COLO668 (cell line): ENCODE results near the gene COL27A1.

Experiments
- DNase-seq: peaks from one replicate; lab custom pipeline; 2025; ENCODE audit not compliant: unreplicated experiment; lab: John Stamatoyannopoulos, UW

The COL27A1 gene

DNA sequence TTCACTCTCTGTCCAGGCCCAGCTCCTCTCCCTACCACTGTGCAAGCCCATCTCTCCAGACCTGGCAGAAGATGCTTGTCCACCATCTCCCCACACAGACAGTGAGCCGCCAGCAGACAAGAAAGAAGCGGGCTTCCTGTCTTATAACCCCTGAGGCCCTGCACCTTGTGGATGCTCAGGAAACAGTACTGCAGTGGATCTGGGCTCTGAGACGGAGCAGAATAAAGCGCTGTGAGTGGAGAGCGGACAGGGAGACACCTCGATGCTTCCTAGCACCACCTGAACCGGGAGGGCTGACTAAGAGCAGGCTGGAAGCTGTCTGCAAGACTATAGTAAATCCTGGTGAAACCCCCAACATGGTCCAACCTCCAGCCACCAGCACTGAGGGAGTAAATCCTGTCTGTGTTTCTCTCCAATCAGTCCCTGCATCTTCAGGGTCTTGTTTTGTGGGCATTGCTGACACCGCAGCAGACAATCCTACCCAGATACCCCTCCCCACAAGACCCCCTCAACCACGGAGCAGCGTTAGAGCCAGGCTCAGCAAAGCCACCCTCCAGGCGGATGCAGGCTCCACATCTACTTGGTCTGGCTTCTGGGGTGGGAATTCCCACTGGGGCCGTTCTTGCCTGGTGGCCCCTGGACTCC lies 193.0 kb downstream of the COL27A1 start:
- no peak for DNase-seq

DNA sequence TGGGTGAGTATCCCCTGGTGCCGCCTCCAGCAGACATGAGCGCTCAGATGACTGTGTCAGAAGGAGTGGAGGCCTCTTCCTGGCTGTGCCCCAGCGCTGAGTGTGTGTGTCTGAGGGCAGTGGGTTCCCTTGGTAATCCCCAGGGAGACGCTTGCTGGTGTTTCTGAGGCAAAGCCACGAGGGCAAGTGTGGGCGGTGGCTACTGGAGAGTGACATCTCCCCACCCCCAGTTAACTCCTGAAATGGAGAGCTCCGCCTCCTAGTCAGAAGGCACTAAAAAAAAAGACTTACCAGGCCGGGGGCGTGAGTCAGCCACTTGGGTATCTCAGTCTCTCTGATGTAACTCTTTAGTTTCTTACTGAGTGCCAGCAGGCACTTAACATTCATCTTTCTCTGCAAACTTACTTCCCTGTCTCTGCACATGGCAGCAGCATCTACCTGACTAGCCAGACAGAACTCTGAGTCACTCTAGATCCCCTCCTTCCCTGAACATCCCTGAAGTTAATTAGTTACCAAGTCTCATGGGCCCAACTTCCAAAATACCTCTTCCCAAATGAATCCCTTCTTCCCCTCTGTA lies 193.7 kb downstream of the COL27A1 start:
- no peak for DNase-seq

DNA sequence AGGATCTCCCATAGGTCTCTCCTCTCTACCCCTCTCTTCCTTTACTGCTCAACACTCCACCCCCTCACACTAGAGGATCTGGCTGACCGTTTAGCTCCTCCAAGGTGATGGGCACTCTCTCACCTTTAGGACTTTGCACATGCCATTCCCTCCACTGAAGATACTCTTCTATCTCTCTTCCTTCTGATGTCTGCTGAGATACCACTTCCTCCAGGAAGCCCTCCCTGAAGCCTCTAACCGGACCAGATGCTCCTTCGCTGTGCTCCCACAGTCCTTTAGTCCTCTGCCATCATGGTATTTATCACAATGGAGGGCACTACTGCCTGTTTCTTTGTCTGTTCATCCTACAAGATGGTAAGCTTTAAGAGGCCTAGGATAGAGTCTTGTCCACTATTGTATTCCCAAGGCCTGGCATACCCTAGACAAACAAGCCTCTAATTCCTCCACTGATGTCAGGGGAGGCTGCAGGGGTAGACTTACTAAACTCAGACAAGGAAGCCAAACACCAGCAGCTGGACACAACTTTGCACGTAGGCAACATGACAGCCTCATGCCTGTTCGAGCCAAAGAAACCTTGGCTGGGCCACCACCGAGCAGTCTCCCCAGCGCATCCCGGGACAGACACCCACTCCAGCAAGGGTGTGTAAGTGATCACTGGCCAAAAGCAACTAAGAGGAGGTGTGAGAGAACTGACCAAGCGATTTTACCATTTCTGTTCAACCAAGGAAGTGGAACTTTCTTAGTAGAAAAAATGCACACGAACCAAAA lies 194.6 kb downstream of the COL27A1 start:
- no peak for DNase-seq

DNA sequence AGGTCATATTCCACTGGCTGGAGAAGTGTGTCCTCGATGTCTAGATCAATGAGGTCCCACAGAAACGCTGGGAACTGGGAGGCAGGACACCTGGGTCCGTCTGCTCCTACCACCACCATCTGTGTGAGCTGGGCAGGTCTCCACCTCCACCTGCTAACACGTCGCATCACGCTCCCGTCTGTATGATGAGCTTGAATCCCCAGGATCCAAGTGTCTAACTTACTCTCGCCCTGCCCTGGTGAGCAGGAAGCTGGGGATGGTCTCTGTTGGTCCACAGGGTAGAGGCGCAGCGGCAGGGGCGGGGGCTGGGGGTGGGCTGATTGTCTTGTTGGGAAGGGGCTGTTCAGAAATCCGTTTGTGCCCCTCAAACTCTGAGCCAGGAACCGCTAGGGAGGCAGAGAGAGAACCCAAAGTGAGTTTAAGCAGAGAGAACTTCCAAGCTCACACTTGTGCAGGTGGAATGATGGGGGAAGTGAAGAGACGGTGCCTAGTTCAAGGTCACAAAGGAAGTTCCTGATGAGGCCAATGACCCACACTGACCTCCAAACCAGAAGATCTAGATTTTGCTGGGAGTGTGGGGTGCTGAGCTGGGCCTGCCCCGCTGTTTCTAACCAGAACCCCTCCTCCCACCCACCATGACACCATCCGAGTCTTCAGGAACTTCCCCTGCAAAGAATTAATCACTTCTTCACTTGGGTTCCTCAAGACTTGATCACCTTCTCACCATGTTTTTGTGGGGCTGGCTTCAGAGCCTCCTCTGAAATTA lies 195.5 kb downstream of the COL27A1 start:
- no peak for DNase-seq

DNA sequence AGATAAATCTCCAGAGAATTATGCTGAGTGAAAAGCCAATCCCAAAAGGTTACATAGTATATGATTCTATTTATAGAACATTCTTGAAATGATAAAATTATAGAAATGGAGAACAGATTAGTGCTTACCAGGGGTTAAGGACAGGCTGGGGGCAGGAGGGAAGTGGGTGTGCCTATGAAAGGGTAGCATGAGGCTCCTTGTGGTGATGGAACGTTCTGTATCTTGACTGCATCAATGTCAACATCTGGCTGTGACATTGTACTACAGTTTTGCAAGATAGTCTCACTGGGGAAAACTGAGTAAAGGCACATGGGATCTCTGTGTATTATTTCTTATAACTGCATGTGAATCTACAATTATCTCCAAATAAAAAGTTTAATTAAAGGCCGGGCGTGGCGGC lies 196.6 kb downstream of the COL27A1 start:
- no peak for DNase-seq

DNA sequence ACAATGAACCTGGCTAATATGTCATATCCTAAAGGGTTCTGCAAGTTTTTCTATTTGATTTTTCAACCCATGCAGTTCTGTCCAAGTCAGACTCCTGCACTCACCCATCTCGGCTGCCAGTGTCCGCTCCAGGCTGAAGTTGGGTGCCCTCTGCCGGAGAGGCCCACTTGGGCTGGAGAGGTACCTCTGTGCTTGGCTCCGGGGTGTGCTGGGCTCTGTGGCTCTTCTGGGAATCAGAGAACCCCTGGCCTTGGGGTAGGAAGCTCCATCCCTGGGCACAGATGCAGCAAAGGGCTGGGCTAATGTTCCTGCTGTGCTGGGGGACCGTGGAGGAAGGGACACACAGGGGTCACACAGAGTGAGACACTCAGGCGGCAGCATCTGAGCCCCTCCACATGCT lies 200.5 kb downstream of the COL27A1 start:
- DNase-seq, result no peak

DNA sequence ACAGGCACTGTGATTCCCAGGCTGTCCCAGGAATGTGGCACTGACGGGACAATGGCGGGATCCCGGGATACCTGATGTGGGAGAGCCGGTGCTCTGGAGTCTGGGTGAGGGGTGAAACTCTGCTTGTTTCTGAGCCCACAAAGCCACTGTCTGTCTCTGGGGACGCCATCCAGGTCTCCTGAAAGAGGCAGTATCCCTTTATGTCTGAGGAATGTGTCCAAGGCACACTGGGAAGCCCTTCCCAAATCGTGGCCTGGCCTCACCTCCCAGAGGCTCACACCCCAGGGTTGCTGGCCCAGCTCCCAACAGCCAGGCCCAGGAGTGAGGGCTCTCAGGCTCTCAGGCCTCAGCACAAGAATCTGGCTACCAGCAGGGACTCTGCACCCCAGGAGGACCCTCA lies 201.5 kb downstream of the COL27A1 start:
- DNase-seq, result no peak

DNA sequence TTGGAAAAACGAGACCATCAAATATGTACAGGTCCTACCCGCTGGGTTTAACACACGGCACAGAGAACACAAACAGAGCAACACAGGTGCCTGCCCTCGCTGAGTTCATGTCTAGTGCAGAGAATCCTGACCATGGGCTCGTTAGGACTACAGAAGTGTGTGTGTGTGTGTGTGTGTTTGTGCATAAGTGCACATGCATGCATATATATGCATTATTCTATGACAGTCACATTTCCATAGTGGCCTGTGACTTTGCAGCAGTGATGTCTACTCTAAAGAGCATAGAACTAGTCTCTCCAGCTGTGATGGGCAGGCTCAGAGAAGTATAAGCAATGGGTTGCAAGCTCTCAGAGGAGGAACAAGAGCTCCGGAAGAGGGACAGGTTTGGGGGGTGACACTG lies 202.0 kb downstream of the COL27A1 start:
- no peak for DNase-seq

DNA sequence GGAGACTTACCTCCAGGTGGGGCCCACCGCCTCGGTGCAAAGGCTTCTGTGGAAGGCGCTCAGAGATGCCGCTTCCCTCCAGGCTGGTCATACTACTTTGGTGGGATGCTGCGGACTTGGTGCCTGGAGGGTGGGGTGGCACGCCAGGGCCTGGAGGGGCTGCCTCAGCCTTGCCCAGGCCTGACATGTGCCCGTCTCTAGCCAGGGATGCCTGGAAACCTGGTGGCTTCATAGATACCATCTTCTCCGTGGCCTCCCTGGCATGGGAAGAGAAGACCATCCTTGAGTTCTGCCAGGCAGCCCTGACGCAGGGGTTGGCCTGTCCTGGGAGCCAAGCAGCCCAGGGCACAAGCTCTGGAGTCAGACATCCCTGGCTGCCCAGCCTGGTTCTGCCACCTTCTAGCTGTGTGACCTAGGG lies 202.6 kb downstream of the COL27A1 start:
- no peak for DNase-seq

DNA sequence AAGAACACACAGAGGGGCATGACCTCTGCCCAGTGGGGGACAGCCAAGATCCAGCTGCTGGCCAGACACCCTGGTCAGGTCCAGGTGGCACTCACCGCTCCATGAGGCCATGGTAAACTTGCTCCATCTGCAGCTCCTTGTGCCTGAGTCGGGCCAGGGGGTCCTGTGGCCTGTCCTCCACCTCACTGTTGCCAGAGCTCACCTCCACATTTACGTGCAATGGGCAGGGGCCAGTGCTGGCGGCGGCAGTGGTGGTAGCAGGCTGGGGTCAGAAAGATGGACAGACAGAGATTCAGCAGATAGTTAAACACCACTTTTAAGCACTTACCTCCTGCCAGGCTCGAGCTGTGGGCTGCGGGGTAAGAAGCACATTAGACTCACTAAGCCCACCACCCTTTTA lies 204.5 kb downstream of the COL27A1 start:
- no peak for DNase-seq

DNA sequence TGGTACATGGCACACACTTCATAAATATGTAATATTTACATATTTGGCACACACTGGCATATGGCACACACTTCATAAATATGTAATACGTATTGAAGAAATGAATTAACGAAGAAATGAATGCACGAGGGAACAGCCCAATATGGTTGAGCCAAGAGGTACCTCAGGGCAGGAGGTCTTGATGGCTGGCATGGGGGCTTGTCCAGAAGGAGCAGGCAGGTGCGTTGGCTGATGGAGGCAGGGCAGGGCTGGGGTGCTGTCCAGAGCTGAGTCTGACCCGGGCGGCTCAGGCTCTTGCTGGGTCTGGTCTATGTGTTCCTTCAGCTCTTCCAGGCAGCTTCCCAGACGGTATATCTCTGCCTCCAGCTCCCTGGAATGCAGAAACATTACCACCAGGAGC lies 206.2 kb downstream of the COL27A1 start:
- DNase-seq, result no peak
